ENCODE data around the gene ESD. TPM values are rescaled to one million over a fixed set of nuclear protein-coding genes. Genes with fewer than 3 reads are reported as not detected.

The ESD gene
- total RNA-seq, 6 experiments from 2014 or later, result 97.7 to 116 (median 104) TPM

DNA sequence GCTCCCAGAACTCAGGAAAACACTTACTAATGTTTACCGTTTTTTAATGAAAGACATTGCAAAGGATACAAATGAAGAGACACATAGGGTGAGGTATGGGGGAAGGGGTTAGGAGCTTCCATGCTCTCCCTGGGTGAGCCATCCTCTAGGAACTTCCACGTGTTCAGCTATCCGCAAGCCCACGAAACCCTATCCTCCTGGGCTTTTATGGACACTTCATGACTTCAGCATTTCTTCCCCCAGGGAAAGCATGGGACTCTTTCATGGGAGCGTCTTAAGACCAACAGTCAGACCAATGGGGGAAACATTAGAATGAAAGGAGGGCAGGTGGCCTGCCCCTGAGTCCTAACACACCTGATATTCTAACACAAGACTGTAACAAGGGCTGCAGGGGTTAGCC lies 6.6 kb upstream of the ESD start:
- peak overlapping the region; percentile 32; the same call in 1 of the 2 replicates for H3K4me3 Mint-ChIP-seq
- H3K27me3 Mint-ChIP-seq (ENCODE audit: insufficient read depth), result peaks cover 1% of the 10 kb centered on the region; the same call in 1 of the 2 replicates
- peak overlapping the region; percentile 87 for H3K27ac Mint-ChIP-seq
- TF ChIP-seq, protein P1, sequence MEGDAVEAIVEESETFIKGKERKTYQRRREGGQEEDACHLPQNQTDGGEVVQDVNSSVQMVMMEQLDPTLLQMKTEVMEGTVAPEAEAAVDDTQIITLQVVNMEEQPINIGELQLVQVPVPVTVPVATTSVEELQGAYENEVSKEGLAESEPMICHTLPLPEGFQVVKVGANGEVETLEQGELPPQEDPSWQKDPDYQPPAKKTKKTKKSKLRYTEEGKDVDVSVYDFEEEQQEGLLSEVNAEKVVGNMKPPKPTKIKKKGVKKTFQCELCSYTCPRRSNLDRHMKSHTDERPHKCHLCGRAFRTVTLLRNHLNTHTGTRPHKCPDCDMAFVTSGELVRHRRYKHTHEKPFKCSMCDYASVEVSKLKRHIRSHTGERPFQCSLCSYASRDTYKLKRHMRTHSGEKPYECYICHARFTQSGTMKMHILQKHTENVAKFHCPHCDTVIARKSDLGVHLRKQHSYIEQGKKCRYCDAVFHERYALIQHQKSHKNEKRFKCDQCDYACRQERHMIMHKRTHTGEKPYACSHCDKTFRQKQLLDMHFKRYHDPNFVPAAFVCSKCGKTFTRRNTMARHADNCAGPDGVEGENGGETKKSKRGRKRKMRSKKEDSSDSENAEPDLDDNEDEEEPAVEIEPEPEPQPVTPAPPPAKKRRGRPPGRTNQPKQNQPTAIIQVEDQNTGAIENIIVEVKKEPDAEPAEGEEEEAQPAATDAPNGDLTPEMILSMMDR (IDR thresholded peaks at IDR 0.05), result no peak
- H3K36me3 Mint-ChIP-seq (ENCODE audit: low read depth), result no peaks in the 10 kb centered on the region
- no peak for DNase-seq
- H3K9me3 Mint-ChIP-seq, result no peaks in the 10 kb centered on the region
- H3K4me1 Mint-ChIP-seq (ENCODE audit: low read depth), result peaks cover 44% of the 10 kb centered on the region

DNA sequence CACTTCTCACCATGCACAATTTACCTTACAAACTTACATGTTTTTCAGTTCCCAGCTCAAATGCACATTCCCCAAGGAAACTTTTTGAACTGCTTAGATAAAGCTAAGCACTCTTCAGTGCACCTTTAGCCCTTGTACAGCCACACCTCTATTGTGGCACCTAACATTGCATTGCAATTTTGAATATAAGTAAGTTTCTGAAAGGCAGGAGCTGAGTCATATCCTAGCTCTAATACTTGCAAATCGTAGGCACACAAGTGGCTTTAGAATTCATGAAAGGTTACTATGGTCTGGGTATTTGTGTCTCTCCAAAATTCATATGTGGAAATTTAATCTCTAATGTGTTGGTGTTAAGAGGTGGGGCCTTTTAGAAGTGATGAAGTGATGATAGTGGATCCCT lies 4.9 kb upstream of the ESD start:
- Mint-ChIP-seq H3K4me3 (peak overlapping the region; percentile 23; the same call in 1 of the 2 replicates), H3K9me3 (no peaks in the 10 kb centered on the region), H3K36me3 (ENCODE audit: low read depth) (no peaks in the 10 kb centered on the region), H3K4me1 (ENCODE audit: low read depth) (peaks cover 54% of the 10 kb centered on the region), H3K27ac (no peak overlapping the region; the same call in 1 of the 2 replicates), H3K27me3 (ENCODE audit: insufficient read depth) (peaks cover under 1% of the 10 kb centered on the region; the same call in 1 of the 2 replicates)
- TF ChIP-seq, protein P1 (IDR thresholded peaks at IDR 0.05), result no peak
- DNase-seq, result no peak

DNA sequence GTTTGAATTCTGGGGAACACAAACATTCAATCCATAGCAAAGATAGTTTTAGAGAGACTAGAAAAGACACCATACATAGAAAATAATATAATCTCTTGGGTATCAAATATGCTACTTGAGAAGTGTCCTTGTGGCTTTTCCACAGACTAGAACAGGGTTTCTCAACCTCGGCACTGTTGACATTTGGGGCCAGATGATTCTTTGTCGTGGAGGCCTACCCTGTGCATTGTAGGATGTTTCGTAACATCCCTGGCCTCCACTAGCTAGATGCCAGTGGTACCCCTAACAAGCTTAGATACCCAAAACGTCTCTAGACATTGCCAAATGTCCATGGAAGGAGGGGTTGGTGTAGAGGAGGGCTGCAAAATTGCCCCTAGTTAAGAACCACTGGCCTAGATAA lies 2.2 kb upstream of the ESD start:
- no peak for DNase-seq
- no peaks in the 10 kb centered on the region for H3K9me3 Mint-ChIP-seq
- no peak overlapping the region for H3K27ac Mint-ChIP-seq
- TF ChIP-seq, protein P1 (IDR thresholded peaks at IDR 0.05), result no peak
- H3K4me1 Mint-ChIP-seq (ENCODE audit: low read depth), result peaks cover 64% of the 10 kb centered on the region
- H3K4me3 Mint-ChIP-seq, result no peak overlapping the region
- peaks cover 6% of the 10 kb centered on the region for H3K27me3 Mint-ChIP-seq (ENCODE audit: insufficient read depth)
- peaks cover 13% of the 10 kb centered on the region for H3K36me3 Mint-ChIP-seq (ENCODE audit: low read depth)

DNA sequence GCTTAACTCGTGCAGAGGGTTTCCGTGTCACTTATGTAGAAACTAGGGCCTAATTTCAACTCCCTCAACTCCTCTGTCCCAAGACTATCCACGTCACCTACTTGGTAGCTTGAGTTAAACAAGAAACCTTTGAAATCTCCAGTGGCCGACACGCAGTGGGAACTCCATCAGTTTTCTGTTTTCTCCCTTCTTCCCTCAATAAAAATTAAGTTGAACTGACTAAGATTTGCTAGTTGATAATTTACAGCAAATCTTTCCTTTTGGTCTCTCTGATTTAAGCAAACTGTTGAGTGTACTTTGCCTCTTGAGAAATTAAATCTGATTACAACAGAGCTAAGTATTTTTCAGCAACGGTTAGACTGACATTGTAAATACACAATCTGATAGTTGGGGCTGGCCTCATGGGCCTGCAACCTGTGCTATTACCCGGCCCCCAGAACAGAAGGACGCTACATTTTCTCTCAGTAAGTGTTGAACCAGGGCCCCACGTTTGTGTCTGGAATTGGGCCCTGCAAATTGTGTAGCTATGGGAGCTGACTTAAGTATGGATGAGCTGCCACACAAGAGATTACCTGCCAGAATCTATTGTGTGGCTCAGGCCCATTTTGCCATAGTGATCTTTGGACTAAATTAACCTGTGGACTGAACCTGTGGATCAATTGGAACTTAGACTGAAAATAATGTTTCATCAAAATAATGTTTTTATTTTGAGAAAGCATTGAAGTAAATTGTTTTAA lies 708 bp upstream of the ESD start:
- peaks cover 56% of the 10 kb centered on the region for H3K4me1 Mint-ChIP-seq (ENCODE audit: low read depth)
- peaks cover 6% of the 10 kb centered on the region for H3K27me3 Mint-ChIP-seq (ENCODE audit: insufficient read depth)
- TF ChIP-seq, protein P1 (IDR thresholded peaks at IDR 0.05), result no peak
- peaks cover 13% of the 10 kb centered on the region for H3K36me3 Mint-ChIP-seq (ENCODE audit: low read depth)
- no peaks in the 10 kb centered on the region for H3K9me3 Mint-ChIP-seq
- peak; percentile 9 for DNase-seq
- H3K27ac Mint-ChIP-seq, result peak overlapping the region; percentile 99
- H3K4me3 Mint-ChIP-seq, result peak overlapping the region; percentile 99

DNA sequence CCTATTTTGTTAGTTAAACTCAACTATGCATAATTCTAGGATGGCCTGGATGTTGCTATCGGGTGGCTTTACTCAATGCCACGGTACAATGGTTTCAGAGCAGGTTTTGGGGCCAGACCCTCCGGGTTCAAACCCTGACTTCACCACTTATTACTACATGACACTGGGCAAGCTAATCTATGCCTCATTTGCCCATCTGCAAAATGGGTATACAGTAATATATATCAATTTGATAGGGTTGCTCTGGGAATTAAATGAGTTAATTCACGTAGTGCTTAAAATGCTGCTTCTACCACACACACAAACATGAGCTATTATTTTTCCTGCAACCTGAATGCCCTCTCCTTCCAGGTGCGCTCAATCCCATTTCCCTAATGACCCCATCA lies 839 bp downstream of the ESD start:
- H3K9me3 Mint-ChIP-seq, result no peaks in the 10 kb centered on the region
- DNase-seq, result no peak
- peak overlapping the region; percentile 99 for H3K4me3 Mint-ChIP-seq
- H3K36me3 Mint-ChIP-seq (ENCODE audit: low read depth), result peaks cover 13% of the 10 kb centered on the region
- peak overlapping the region; percentile 99 for H3K27ac Mint-ChIP-seq
- peaks cover 6% of the 10 kb centered on the region for H3K27me3 Mint-ChIP-seq (ENCODE audit: insufficient read depth)
- TF ChIP-seq, protein P1 (IDR thresholded peaks at IDR 0.05), result no peak
- H3K4me1 Mint-ChIP-seq (ENCODE audit: low read depth), result peaks cover 41% of the 10 kb centered on the region

Data from HFFc6 (cell line).